Retinal pigment epithelial cell (primary cell): Measurements from ENCODE around the gene ATP9B.

ENCODE experiments used
- DNase-seq: peaks from one replicate; pipeline ENCODE4 v3.0.0-alpha.2; 2010; ENCODE audit warnings: low read depth
- H3K4me3 ChIP-seq: 2 replicates; pipeline ENCODE4 v1.5.1; 2011; ENCODE audit warnings: mild to moderate bottlenecking, low read length, control low read depth, moderate library complexity
- CTCF ChIP-seq: conservative IDR thresholded peaks from 2 replicates; pipeline ENCODE4 v1.5.1; 2011; ENCODE audit warnings: low read depth, low read length, control low read depth, inconsistent platforms

Gene ATP9B

GRCh38 chr18:79335833-79336360 is 266.7 kb downstream of the ATP9B start:
- H3K4me3 ChIP-seq = no peak overlapping the region
- TF ChIP-seq CTCF = no peak
- no peak for DNase-seq

- H3K4me3 ChIP-seq = no peak overlapping the region
- no peak for DNase-seq
- TF ChIP-seq CTCF = no peak
Measured at GRCh38 chr18:79336556-79337142, 267.5 kb downstream of the ATP9B start.

GRCh38 chr18:79337184-79337583 is 268.0 kb downstream of the ATP9B start:
- TF ChIP-seq CTCF = no peak
- DNase-seq = no peak
- H3K4me3 ChIP-seq = no peak overlapping the region

GRCh38 chr18:79337620-79338019 is 268.4 kb downstream of the ATP9B start:
- DNase-seq = no peak
- no peak overlapping the region for H3K4me3 ChIP-seq
- no peak for TF ChIP-seq CTCF

GRCh38 chr18:79339094-79339908 is 270.1 kb downstream of the ATP9B start:
- no peak for TF ChIP-seq CTCF
- DNase-seq = no peak
- H3K4me3 ChIP-seq = no peak overlapping the region

GRCh38 chr18:79343567-79344207 is 274.5 kb downstream of the ATP9B start:
- no peak overlapping the region for H3K4me3 ChIP-seq
- TF ChIP-seq CTCF = no peak
- no peak for DNase-seq
